T-helper 2 cell (primary cell): Measurements from ENCODE around the gene PTDSS2.

Source experiments
- DNase-seq, 5 experiments: peaks; one replicate each; pipeline versions ENCODE4 v3.0.0 to v3.0.0-alpha.2; 2012 to 2022

PTDSS2 gene

GRCh38 chr11:533586-534395, 83.7 kb downstream of the PTDSS2 start:
- no peak for DNase-seq

- DNase-seq, result peak in 1 of 5 experiments; percentile 67
Measured at GRCh38 chr11:534396-535209, 84.5 kb downstream of the PTDSS2 start.

GRCh38 chr11:535210-535518, 85.1 kb downstream of the PTDSS2 start:
- no peak for DNase-seq

- DNase-seq, result peak; percentile 92 to 97 (median 95)
Measured at GRCh38 chr11:535519-536454, 85.7 kb downstream of the PTDSS2 start, which contains the start of gene HRAS. HRAS (minus strand) TSS chr11:535576.

- DNase-seq, result peak; percentile 79 to 94 (median 88)
Measured at GRCh38 chr11:536841-537621, 87.0 kb downstream of the PTDSS2 start, which contains the start of gene LRRC56. LRRC56 (plus strand) TSS chr11:537527; CDS start chr11:540685, 3,158 bp downstream.

GRCh38 chr11:537622-538430, 87.7 kb downstream of the PTDSS2 start:
- DNase-seq, result no peak

- DNase-seq, result peak in 1 of 5 experiments; percentile 1
Measured at GRCh38 chr11:538431-539051, 88.5 kb downstream of the PTDSS2 start.

- no peak for DNase-seq
Measured at GRCh38 chr11:539971-540481, 89.9 kb downstream of the PTDSS2 start.
